Activated naive CD4-positive, alpha-beta T cell treated with anti-CD3 and anti-CD28 coated beads for 36 hours (primary cell): ENCODE measurements around the gene MON1B. TPM values are rescaled to one million over a fixed set of nuclear protein-coding genes. Genes with fewer than 3 reads are reported as not detected.
A peak's percentile ranks its signal among the peaks of the same experiment; 100 is the strongest.
"Not testable (repeated sequence)": the region's sequence is repeated elsewhere in the genome, so short reads cannot be mapped to it uniquely, and the experiment has no call there.

Experiments used
- CTCF ChIA-PET: fragments of 350-600 bp; sonication (Branson Sonifier 250); formaldehyde crosslinking; loops from one replicate; lab custom pipeline; 2021; ENCODE audit warnings: antibody characterized with exemption; lab: Charles Lee
- DNase-seq: peaks from one replicate; pipeline ENCODE4 v3.0.0-alpha.2; 2020
- H3K27ac Mint-ChIP-seq: one replicate; pipeline ENCODE4 v1.8.0; 2021; ENCODE audit warnings: mild to moderate bottlenecking, mixed read lengths
- H3K27me3 Mint-ChIP-seq: one replicate; pipeline ENCODE4 v1.8.0; 2021; ENCODE audit warnings: low read depth, mixed read lengths
- H3K36me3 Mint-ChIP-seq: one replicate; pipeline ENCODE4 v1.8.0; 2021; ENCODE audit warnings: low read depth, mixed read lengths
- H3K4me1 Mint-ChIP-seq: one replicate; pipeline ENCODE4 v1.8.0; 2021; ENCODE audit warnings: low read depth, mixed read lengths
- H3K4me3 Mint-ChIP-seq: one replicate; pipeline ENCODE4 v1.8.0; 2021; ENCODE audit warnings: mild to moderate bottlenecking, moderate library complexity, mixed read lengths
- H3K9me3 Mint-ChIP-seq: one replicate; pipeline ENCODE4 v1.8.0; 2021; ENCODE audit warnings: mixed read lengths
- intact Hi-C: fragments of 100-400 bp; cut with micrococcal nuclease; formaldehyde crosslinking; loops from one replicate; pipeline ENCODE4 v1.15.1; 2023
- total RNA-seq, 2 experiments: library from RNA; stranded (reverse); gene quantifications; one replicate each; pipeline ENCODE4 v1.2.3, GENCODE V29; 2021

The MON1B gene
- total RNA-seq: 10 to 100 TPM; 69.6 to 71.0 TPM

- DNase-seq: peak; percentile 96
- peak within 1 kb of the TSS; percentile 99 for H3K27ac Mint-ChIP-seq
- CTCF ChIA-PET: no interaction called here
- no peaks in the 10 kb centered on the region for H3K9me3 Mint-ChIP-seq
- peaks cover 31% of the 10 kb centered on the region for H3K36me3 Mint-ChIP-seq
- intact Hi-C loops: loop anchor here (1.0 to 5.0 kb wide), 11 partner anchors 22 to 1883 kb away; partner anchors contain the start of genes ADAT1, CFDP1, GABARAPL2 and NUDT7
- peaks cover 29% of the 10 kb centered on the region for H3K4me1 Mint-ChIP-seq
- H3K27me3 Mint-ChIP-seq: no peaks in the 10 kb centered on the region
- H3K4me3 Mint-ChIP-seq: peak within 1 kb of the TSS; percentile 82
Measured at GRCh38 chr16:77190478-77191258, at the start of gene MON1B. Gene MON1B (plus strand): TSS chr16:77191190. CDS start chr16:77191486, 296 bp downstream.

GRCh38 chr16:77143364-77143763, 47.6 kb upstream of the MON1B start:
- Mint-ChIP-seq H3K4me3 (no peak overlapping the region), H3K4me1 (no peaks in the 10 kb centered on the region), H3K27ac (no peak overlapping the region), H3K9me3 (peaks cover 8% of the 10 kb centered on the region), H3K36me3 (no peaks in the 10 kb centered on the region), H3K27me3 (peaks cover 15% of the 10 kb centered on the region)
- intact Hi-C loops: no loop called here
- CTCF ChIA-PET: no interaction called here
- no peak for DNase-seq

GRCh38 chr16:77148121-77148520, 42.9 kb upstream of the MON1B start:
- no peaks in the 10 kb centered on the region for H3K36me3 Mint-ChIP-seq
- no peak overlapping the region for H3K27ac Mint-ChIP-seq
- CTCF ChIA-PET: interaction anchor here (1.2 kb wide), 1 partner anchor 88 kb away, joined by 3 read pairs; no protein-coding TSS in a partner anchor
- no peaks in the 10 kb centered on the region for H3K4me1 Mint-ChIP-seq
- no peak overlapping the region for H3K4me3 Mint-ChIP-seq
- H3K9me3 Mint-ChIP-seq: peaks cover 8% of the 10 kb centered on the region
- H3K27me3 Mint-ChIP-seq: peaks cover 22% of the 10 kb centered on the region
- intact Hi-C loops: no loop called here
- DNase-seq: no peak

- intact Hi-C loops: no loop called here
- no peaks in the 10 kb centered on the region for H3K4me1 Mint-ChIP-seq
- no peaks in the 10 kb centered on the region for H3K9me3 Mint-ChIP-seq
- CTCF ChIA-PET: no interaction called here
- no peaks in the 10 kb centered on the region for H3K36me3 Mint-ChIP-seq
- peaks cover 35% of the 10 kb centered on the region for H3K27me3 Mint-ChIP-seq
- H3K27ac Mint-ChIP-seq: no peak overlapping the region
- H3K4me3 Mint-ChIP-seq: no peak overlapping the region
- no peak for DNase-seq
Measured at GRCh38 chr16:77157346-77158058, 33.5 kb upstream of the MON1B start.

- no peaks in the 10 kb centered on the region for H3K36me3 Mint-ChIP-seq
- CTCF ChIA-PET: no interaction called here
- intact Hi-C loops: no loop called here
Measured at GRCh38 chr16:77158293-77158692, 32.7 kb upstream of the MON1B start.

GRCh38 chr16:77165006-77165405, 26.0 kb upstream of the MON1B start:
- H3K4me3 Mint-ChIP-seq: no peak overlapping the region
- CTCF ChIA-PET: no interaction called here
- H3K4me1 Mint-ChIP-seq: no peaks in the 10 kb centered on the region
- H3K36me3 Mint-ChIP-seq: no peaks in the 10 kb centered on the region
- H3K9me3 Mint-ChIP-seq: no peaks in the 10 kb centered on the region
- peaks cover 20% of the 10 kb centered on the region for H3K27me3 Mint-ChIP-seq
- H3K27ac Mint-ChIP-seq: no peak overlapping the region
- DNase-seq: no peak
- intact Hi-C loops: no loop called here

More at GRCh38 chr16:77158293-77158692, 32.7 kb upstream of the MON1B start:
- peaks cover 31% of the 10 kb centered on the region for H3K27me3 Mint-ChIP-seq
- no peak for DNase-seq
- H3K4me3 Mint-ChIP-seq: no peak overlapping the region
- H3K27ac Mint-ChIP-seq: no peak overlapping the region
- H3K9me3 Mint-ChIP-seq: no peaks in the 10 kb centered on the region
- H3K4me1 Mint-ChIP-seq: no peaks in the 10 kb centered on the region

- H3K36me3 Mint-ChIP-seq, intact Hi-C loops, DNase-seq, H3K4me3 Mint-ChIP-seq, H3K4me1 Mint-ChIP-seq, H3K9me3 Mint-ChIP-seq, H3K27ac Mint-ChIP-seq, CTCF ChIA-PET: not testable (repeated sequence)
- H3K27me3 Mint-ChIP-seq: peaks cover 20% of the 10 kb centered on the region
Measured at GRCh38 chr16:77165536-77166236, 25.3 kb upstream of the MON1B start.

GRCh38 chr16:77166726-77167125, 24.3 kb upstream of the MON1B start:
- Mint-ChIP-seq H3K4me3 (no peak overlapping the region), H3K9me3 (no peaks in the 10 kb centered on the region), H3K4me1 (no peaks in the 10 kb centered on the region), H3K27me3 (peaks cover 24% of the 10 kb centered on the region), H3K36me3 (no peaks in the 10 kb centered on the region), H3K27ac (no peak overlapping the region)
- no peak for DNase-seq
- intact Hi-C loops: no loop called here
- CTCF ChIA-PET: interaction anchor here (0.5 kb wide), 1 partner anchor 1745 kb away, joined by 3 read pairs; no protein-coding TSS in a partner anchor

- H3K4me1 Mint-ChIP-seq: no peaks in the 10 kb centered on the region
- H3K36me3 Mint-ChIP-seq: no peaks in the 10 kb centered on the region
- CTCF ChIA-PET: interaction anchor here (0.7 to 1.0 kb wide), 2 partner anchors 64 to 1368 kb away, joined by 3 read pairs; no protein-coding TSS in a partner anchor
- H3K27ac Mint-ChIP-seq: no peak overlapping the region
- no peak overlapping the region for H3K4me3 Mint-ChIP-seq
- H3K9me3 Mint-ChIP-seq: no peaks in the 10 kb centered on the region
- no peak for DNase-seq
- intact Hi-C loops: loop anchor here (1.0 kb wide), 1 partner anchor 126 kb away; no protein-coding TSS in a partner anchor
- H3K27me3 Mint-ChIP-seq: peaks cover 28% of the 10 kb centered on the region
Measured at GRCh38 chr16:77168901-77169300, 22.1 kb upstream of the MON1B start.

GRCh38 chr16:77169650-77170236, 21.2 kb upstream of the MON1B start:
- no peak overlapping the region for H3K4me3 Mint-ChIP-seq
- peak; percentile 75 for DNase-seq
- peaks cover 35% of the 10 kb centered on the region for H3K27me3 Mint-ChIP-seq
- intact Hi-C loops: loop anchor here (1.0 to 10.0 kb wide), 3 partner anchors 126 to 1697 kb away; partner anchors contain the start of gene CNTNAP4
- CTCF ChIA-PET: interaction anchor here (0.6 to 2.9 kb wide), 15 partner anchors 9 to 1971 kb away, joined by 3 to 17 read pairs (median 4); no protein-coding TSS in a partner anchor
- H3K4me1 Mint-ChIP-seq: no peaks in the 10 kb centered on the region
- no peaks in the 10 kb centered on the region for H3K36me3 Mint-ChIP-seq
- H3K9me3 Mint-ChIP-seq: no peaks in the 10 kb centered on the region
- no peak overlapping the region for H3K27ac Mint-ChIP-seq

GRCh38 chr16:77170805-77171204, 20.2 kb upstream of the MON1B start:
- H3K36me3 Mint-ChIP-seq: no peaks in the 10 kb centered on the region
- intact Hi-C loops: loop anchor here (1.0 to 10.0 kb wide), 4 partner anchors 518 to 1699 kb away; partner anchors contain the start of gene CNTNAP4
- no peaks in the 10 kb centered on the region for H3K9me3 Mint-ChIP-seq
- H3K27ac Mint-ChIP-seq: no peak overlapping the region
- no peak overlapping the region for H3K4me3 Mint-ChIP-seq
- no peak for DNase-seq
- H3K4me1 Mint-ChIP-seq: no peaks in the 10 kb centered on the region
- peaks cover 33% of the 10 kb centered on the region for H3K27me3 Mint-ChIP-seq
- CTCF ChIA-PET: interaction anchor here (0.5 to 2.9 kb wide), 24 partner anchors 8 to 1401 kb away, joined by 3 to 17 read pairs (median 3); no protein-coding TSS in a partner anchor
